GM15510 (cell line): Measurements from ENCODE around the gene COPS3.

Source experiments
- POLR2A ChIP-seq: IDR thresholded peaks from 3 replicates; pipeline ENCODE4 v1.6.1; 2011; ENCODE audit warnings: borderline replicate concordance; ENCODE audit not compliant: insufficient read length; ENCODE audit errors: extremely low read depth

COPS3 gene

DNA sequence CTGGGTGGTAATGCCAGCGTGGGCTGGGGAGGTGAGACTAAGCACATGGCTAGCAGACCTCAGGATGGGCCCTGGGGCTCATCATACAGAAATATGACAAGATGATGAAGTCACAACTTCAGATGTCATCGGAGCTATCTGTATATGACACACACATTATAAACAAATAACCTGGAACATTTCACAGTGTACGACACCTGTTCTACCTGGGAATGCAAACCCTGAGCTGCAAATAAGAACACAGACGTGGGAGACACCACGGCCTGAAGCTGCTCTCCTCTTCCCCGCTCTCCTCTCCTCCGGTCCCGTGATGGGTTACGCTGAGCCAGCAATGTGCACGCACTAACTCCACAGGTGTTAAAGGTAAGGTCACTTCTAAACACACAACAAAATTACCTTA is 79.8 kb downstream of the COPS3 start:
- TF ChIP-seq POLR2A: no peak

DNA sequence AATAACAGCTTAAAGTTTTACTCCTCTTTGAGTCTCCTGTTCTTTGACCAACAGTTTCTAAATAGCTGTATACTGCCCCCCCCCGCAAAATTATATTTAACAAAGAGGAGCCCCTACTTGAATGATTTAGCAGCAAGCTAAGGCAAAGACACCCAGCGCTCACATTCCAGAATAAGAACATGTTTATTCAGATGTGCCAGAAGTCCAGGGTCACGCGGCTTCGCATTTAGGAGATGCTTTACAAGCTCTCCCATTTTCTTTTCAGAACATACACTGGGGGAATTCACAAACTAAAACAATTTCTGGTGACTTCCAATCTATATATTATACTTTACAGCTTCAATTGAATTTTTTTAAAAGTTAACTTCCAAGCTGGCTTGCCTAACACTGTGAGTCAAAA is 80.2 kb downstream of the COPS3 start:
- no peak for TF ChIP-seq POLR2A

DNA sequence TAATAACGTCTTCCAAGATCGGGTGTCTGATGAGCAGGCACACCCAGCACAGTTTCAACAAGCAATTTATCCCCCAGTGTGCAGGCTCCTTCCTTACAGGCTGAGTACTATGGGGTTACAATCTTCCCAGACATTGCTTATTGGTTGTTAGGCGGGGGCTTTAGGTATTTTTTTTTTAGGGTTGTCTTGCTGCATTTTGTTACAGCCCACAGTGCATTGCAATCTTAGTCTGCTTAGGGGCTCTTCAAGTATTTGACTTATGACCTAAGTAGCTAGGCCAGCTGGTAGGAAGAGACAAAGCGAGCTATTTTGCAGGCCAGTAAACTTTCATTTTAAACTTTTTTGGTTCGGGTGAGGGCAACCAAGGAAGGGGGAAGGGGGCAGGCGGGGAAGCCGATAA is 80.7 kb downstream of the COPS3 start:
- no peak for TF ChIP-seq POLR2A

DNA sequence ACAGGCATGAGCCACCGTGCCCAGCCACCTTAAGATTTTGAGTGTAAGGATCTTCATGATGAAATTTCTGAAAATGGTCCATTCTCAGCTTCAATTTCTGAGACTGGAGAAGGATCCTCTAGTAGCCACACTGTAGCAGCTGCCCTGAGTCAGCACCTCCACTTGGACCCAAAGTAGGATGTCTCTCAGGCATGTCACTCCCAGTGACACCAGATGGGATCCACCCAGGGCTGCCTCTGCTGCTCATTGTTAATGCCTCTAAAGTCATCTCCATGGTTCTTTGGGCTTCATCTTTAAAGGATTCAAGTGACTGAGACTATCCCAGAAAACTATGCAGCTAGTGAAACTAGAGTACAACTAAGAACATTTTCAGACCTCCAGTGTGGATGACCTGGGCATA is 82.8 kb downstream of the COPS3 start:
- no peak for TF ChIP-seq POLR2A

DNA sequence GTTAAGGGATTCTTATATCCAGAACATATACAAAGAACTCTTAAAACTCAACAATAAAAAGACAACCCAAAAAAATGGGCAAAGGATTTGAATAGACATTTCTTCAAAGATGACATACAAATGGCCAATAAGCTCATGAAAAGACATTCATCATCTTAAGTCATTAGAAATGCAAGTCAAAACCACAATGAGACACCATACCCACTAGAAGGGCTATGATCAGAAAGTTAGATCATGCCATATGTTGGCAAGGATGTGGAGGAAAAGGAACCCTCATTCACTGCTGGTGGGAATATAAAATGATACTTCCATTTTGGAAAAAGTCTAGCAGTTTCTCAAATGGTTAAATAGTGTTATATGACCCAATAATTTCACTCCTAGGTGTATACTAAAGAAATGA is 84.3 kb downstream of the COPS3 start:
- no peak for TF ChIP-seq POLR2A
